GM12878 (cell line): Measurements from ENCODE around the gene CRMP1. TPM values are rescaled to one million over a fixed set of nuclear protein-coding genes. Genes with fewer than 3 reads are reported as not detected.

Source experiments
- ATAC-seq: fragments of 200-7000 bp; cut with Tn5 transposase; 3 replicates; pipeline ENCODE4 v1.9.1; 2020; ENCODE audit warnings: mild to moderate bottlenecking, moderate library complexity
- BruUV-seq: library from RNA; stranded (reverse); fragments of 400-500 nt; replicated peaks from 2 replicates; lab custom pipeline; 2021; lab: Mats Ljungman, UMichigan
- CTCF ChIA-PET: fragments of 300-600 bp; sonication (Branson Sonifier 250); formaldehyde crosslinking; extraction: SDS; loops from one replicate; lab custom pipeline; 2021; ENCODE audit warnings: inconsistent platforms; lab: Yijun Ruan, JAX
- POLR2A ChIA-PET: fragments of 350-600 bp; formaldehyde crosslinking; extraction: SDS; loops from one replicate; lab custom pipeline; 2021; ENCODE audit warnings: inconsistent platforms; lab: Charles Lee
- RAD21 ChIA-PET: fragments of 300-600 bp; sonication (Branson Sonifier 250); formaldehyde crosslinking; loops from one replicate; lab custom pipeline; 2023; ENCODE audit warnings: antibody characterized with exemption; ENCODE audit not compliant: unreplicated experiment; lab: Charles Lee
- SMC1A ChIA-PET: fragments of 300-600 bp; sonication (Branson Sonifier 250); formaldehyde crosslinking; loops from one replicate; lab custom pipeline; 2023; ENCODE audit not compliant: unreplicated experiment, uncharacterized antibody; lab: Charles Lee
- DNase-seq: peaks from one replicate; pipeline ENCODE4 v3.0.0-alpha.2; 2011; ENCODE audit warnings: low read depth, low spot score
- FAIRE-seq: peaks from 3 replicates; lab custom pipeline; 2011; peaks lifted over from hg19 to GRCh38; lab: Jason Lieb, UNC
- H2AFZ ChIP-seq: 2 replicates; pipeline ENCODE4 v1.6.0; 2011; ENCODE audit warnings: low read depth, low read length, control low read depth; ENCODE audit not compliant: control insufficient read depth
- H3K27ac ChIP-seq: 2 replicates; pipeline ENCODE4 v1.5.1; 2011; ENCODE audit warnings: control low read depth; ENCODE audit not compliant: control insufficient read depth, insufficient read depth
- H3K27me3 ChIP-seq, 2 experiments: replicated peaks in 1 of 2; 2 replicates each; pipeline versions ENCODE4 v1.6.0 to v1.6.1; 2011; ENCODE audit warnings: low read length in 1 of 2; ENCODE audit not compliant: control insufficient read depth in 2 of 2, insufficient read depth in 2 of 2
- H3K36me3 ChIP-seq, 2 experiments: 2 replicates each; pipeline ENCODE4 v1.5.1; 2011; ENCODE audit warnings: low read length in 1 of 2; ENCODE audit not compliant: control insufficient read depth in 2 of 2, insufficient read depth in 2 of 2
- H3K4me1 ChIP-seq: 2 replicates; pipeline ENCODE4 v1.6.1; 2011; ENCODE audit warnings: mild to moderate bottlenecking, low read length, moderate library complexity, mixed read lengths; ENCODE audit not compliant: control insufficient read depth, insufficient read depth
- H3K4me2 ChIP-seq: 2 replicates; pipeline ENCODE4 v1.6.0; 2011; ENCODE audit warnings: control low read depth; ENCODE audit not compliant: control insufficient read depth, insufficient read depth
- H3K4me3 ChIP-seq: fragments of 200-600 bp; sonication (generic); 2 replicates; pipeline ENCODE4 v1.5.1; 2016
- H3K79me2 ChIP-seq: 2 replicates; pipeline ENCODE4 v1.6.0; 2011; ENCODE audit warnings: low read length; ENCODE audit not compliant: control insufficient read depth, insufficient read depth
- H3K9ac ChIP-seq: 2 replicates; pipeline ENCODE4 v1.8.0; 2011; ENCODE audit warnings: low read length, control low read depth, mixed read lengths; ENCODE audit not compliant: control insufficient read depth, insufficient read depth
- H3K9me3 ChIP-seq: replicated peaks from 3 replicates; pipeline ENCODE4 v1.5.1; 2011; ENCODE audit warnings: mild to moderate bottlenecking, low read length; ENCODE audit not compliant: control insufficient read depth, insufficient read depth
- H4K20me1 ChIP-seq: 2 replicates; pipeline ENCODE4 v1.6.0; 2011; ENCODE audit not compliant: control insufficient read depth, insufficient read depth
- BRCA1 ChIP-seq: IDR thresholded peaks from 2 replicates; pipeline ENCODE4 v1.6.1; 2011; ENCODE audit warnings: low read depth, low read length, improper control_type of control experiment
- CBFB ChIP-seq: IDR thresholded peaks from 2 replicates; pipeline ENCODE4 v1.6.1; 2016; ENCODE audit warnings: antibody characterized with exemption, low read depth
- ETV6 ChIP-seq, 2 experiments: fragments of 450-650 bp in 1 of 2; IDR thresholded peaks in 1 of 2; conservative IDR thresholded peaks in 1 of 2; 2 replicates each; pipeline ENCODE4 v1.6.1; 2014; ENCODE audit warnings: antibody characterized with exemption in 1 of 2, borderline replicate concordance in 1 of 2, low read depth in 1 of 2, mild to moderate bottlenecking in 1 of 2, moderate library complexity in 1 of 2
- HDAC6 ChIP-seq: fragments of 200-600 bp; sonication (generic); IDR thresholded peaks from one replicate; pipeline ENCODE4 v1.8.0; 2017; ENCODE audit warnings: antibody characterized with exemption; ENCODE audit not compliant: unreplicated experiment
- MEF2B ChIP-seq: fragments of 450-650 bp; IDR thresholded peaks from 2 replicates; pipeline ENCODE4 v1.6.1; 2018; ENCODE audit warnings: mild to moderate bottlenecking, moderate library complexity; ENCODE audit not compliant: partially characterized antibody, poor library complexity, severe bottlenecking
- NFYA ChIP-seq: IDR thresholded peaks from 2 replicates; pipeline ENCODE4 v1.6.1; 2011; ENCODE audit warnings: low read depth, mild to moderate bottlenecking, low read length, improper control_type of control experiment, borderline replicate concordance
- TCF12 ChIP-seq: IDR thresholded peaks from 2 replicates; pipeline ENCODE4 v1.6.1; 2011; ENCODE audit warnings: low read depth, mild to moderate bottlenecking, low read length
- ZNF24 ChIP-seq: fragments of 450-650 bp; IDR thresholded peaks from 2 replicates; pipeline ENCODE4 v1.6.1; 2017; ENCODE audit warnings: antibody characterized with exemption, mild to moderate bottlenecking
- WGBS: methylation state at CpG from one replicate; pipeline ENCODE4 v1.1.6; 2016; ENCODE audit warnings: low lambda C conversion rate; ENCODE audit not compliant: insufficient replicate concordance, insufficient coverage; ENCODE audit errors: missing lambda C conversion rate; 5-methylcytosine and 5-hydroxymethylcytosine counted together
- in situ Hi-C: fragments of 300-500 bp; cut with MboI; formaldehyde crosslinking; loops from 9 replicates; pipeline ENCODE4 v1.14.3; 2018; ENCODE audit warnings: mixed read lengths
- intact Hi-C: fragments of 100-400 bp; cut with micrococcal nuclease; formaldehyde crosslinking; loops from one replicate; pipeline ENCODE4 v1.14.2; 2022; ENCODE audit not compliant: unreplicated experiment
- polyA plus RNA-seq, 11 experiments: library from polyadenylated mRNA; depleted of rRNA in 4 of 11; unstranded in 6 of 11; stranded (reverse) in 5 of 11; fragments of >200 nt; fragmentation: Nextera tagmentation in 4 of 11; fragmentation: Illumina TruSeq in 1 of 11; extraction: Ambion mirVana in 4 of 11; extraction: Trizol in 1 of 11; gene quantifications; 1 replicate in 1 of 11; 2 replicates in 10 of 11; pipeline versions ENCODE4 v1.2.1 to v1.2.3, GENCODE V29; 2011 to 2016; ENCODE audit warnings: inconsistent platforms in 2 of 11, missing spikeins in 2 of 11, low read depth in 1 of 11
- total RNA-seq, 4 experiments: library from RNA; depleted of rRNA in 3 of 4; stranded (reverse); fragments of >200 nt in 3 of 4; fragmentation: Illumina TruSeq in 1 of 4; extraction: Trizol in 1 of 4; gene quantifications; 2 replicates each; pipeline versions ENCODE4 v1.2.1 to v1.2.3, GENCODE V29; 2013 to 2021
- TF ChIP-seq, protein P1 (sequence below): fragments of 450-650 bp; IDR thresholded peaks from 2 replicates; pipeline ENCODE4 v1.6.1; 2017; ENCODE audit warnings: mild to moderate bottlenecking, moderate library complexity
- TF ChIP-seq, protein P2 (sequence below): fragments of 450-650 bp; conservative IDR thresholded peaks from 2 replicates; pipeline ENCODE4 v1.6.1; 2017; ENCODE audit warnings: mild to moderate bottlenecking, moderate library complexity

Gene CRMP1
- total and polyA plus RNA-seq, 10 of the 15 experiments (the other 5 are each of a cell fraction or from before 2014, with no cell fraction given): 0.03 to 1.4 (median 0.12) TPM; not detected in 2

DNA sequence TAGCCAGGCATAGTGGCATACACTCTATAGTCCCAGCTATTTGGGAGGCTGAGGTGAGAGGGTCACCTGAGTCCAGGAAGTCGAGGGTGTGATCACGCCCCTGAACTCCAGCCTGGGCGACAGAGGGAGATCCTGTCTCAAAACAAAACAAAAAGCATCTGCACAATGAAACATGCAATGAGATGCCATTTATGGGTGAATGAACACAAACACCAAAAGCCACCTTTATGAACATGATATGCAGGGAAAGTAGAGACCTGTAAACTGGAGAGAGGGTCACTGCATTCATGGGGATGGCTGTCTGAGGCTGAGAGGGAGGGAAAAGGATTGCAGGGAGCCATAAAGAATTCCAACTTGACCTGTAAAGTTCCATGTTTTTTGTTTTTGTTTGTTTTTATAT lies 111.2 kb downstream of the CRMP1 start:
- Histone ChIP-seq H4K20me1 (no peaks in the 10 kb centered on the region), H2AFZ (no peak overlapping the region), H3K4me1 (no peaks in the 10 kb centered on the region), H3K27ac (no peak overlapping the region), H3K9me3 (peaks cover 4% of the 10 kb centered on the region; the same call in 2 of the 3 replicates), H3K4me2 (no peak overlapping the region), H3K79me2 (no peaks in the 10 kb centered on the region), H3K4me3 (no peak overlapping the region), H3K36me3 (peaks cover 2 to 8% of the 10 kb centered on the region in 2 experiments; a peak in 1 of 4 replicates), H3K27me3 (no peaks in the 10 kb centered on the region), H3K9ac (no peak overlapping the region)
- ChIA-PET POLR2A (no interaction called here), SMC1A (interaction anchor here (1.1 kb wide), 1 partner anchor 9 kb away, joined by 3 read pairs; no protein-coding TSS in a partner anchor), CTCF (interaction anchor here (0.6 kb wide), 1 partner anchor 785 kb away, joined by 3 read pairs; no protein-coding TSS in a partner anchor), RAD21 (no interaction called here)
- intact Hi-C loops: no loop called here
- 0% methylated on average over 3 of the region's 3 CpGs for WGBS
- in situ Hi-C loops: no loop called here
- TF ChIP-seq, protein P1, sequence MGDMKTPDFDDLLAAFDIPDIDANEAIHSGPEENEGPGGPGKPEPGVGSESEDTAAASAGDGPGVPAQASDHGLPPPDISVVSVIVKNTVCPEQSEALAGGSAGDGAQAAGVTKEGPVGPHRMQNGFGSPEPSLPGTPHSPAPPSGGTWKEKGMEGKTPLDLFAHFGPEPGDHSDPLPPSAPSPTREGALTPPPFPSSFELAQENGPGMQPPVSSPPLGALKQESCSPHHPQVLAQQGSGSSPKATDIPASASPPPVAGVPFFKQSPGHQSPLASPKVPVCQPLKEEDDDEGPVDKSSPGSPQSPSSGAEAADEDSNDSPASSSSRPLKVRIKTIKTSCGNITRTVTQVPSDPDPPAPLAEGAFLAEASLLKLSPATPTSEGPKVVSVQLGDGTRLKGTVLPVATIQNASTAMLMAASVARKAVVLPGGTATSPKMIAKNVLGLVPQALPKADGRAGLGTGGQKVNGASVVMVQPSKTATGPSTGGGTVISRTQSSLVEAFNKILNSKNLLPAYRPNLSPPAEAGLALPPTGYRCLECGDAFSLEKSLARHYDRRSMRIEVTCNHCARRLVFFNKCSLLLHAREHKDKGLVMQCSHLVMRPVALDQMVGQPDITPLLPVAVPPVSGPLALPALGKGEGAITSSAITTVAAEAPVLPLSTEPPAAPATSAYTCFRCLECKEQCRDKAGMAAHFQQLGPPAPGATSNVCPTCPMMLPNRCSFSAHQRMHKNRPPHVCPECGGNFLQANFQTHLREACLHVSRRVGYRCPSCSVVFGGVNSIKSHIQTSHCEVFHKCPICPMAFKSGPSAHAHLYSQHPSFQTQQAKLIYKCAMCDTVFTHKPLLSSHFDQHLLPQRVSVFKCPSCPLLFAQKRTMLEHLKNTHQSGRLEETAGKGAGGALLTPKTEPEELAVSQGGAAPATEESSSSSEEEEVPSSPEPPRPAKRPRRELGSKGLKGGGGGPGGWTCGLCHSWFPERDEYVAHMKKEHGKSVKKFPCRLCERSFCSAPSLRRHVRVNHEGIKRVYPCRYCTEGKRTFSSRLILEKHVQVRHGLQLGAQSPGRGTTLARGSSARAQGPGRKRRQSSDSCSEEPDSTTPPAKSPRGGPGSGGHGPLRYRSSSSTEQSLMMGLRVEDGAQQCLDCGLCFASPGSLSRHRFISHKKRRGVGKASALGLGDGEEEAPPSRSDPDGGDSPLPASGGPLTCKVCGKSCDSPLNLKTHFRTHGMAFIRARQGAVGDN: no peak
- no peak for TF ChIP-seq BRCA1
- TF ChIP-seq, protein P2, sequence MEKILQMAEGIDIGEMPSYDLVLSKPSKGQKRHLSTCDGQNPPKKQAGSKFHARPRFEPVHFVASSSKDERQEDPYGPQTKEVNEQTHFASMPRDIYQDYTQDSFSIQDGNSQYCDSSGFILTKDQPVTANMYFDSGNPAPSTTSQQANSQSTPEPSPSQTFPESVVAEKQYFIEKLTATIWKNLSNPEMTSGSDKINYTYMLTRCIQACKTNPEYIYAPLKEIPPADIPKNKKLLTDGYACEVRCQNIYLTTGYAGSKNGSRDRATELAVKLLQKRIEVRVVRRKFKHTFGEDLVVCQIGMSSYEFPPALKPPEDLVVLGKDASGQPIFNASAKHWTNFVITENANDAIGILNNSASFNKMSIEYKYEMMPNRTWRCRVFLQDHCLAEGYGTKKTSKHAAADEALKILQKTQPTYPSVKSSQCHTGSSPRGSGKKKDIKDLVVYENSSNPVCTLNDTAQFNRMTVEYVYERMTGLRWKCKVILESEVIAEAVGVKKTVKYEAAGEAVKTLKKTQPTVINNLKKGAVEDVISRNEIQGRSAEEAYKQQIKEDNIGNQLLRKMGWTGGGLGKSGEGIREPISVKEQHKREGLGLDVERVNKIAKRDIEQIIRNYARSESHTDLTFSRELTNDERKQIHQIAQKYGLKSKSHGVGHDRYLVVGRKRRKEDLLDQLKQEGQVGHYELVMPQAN: no peak
- no peak for TF ChIP-seq MEF2B
- TF ChIP-seq NFYA: no peak
- no peak for TF ChIP-seq TCF12
- no peak for TF ChIP-seq CBFB
- no peak for TF ChIP-seq HDAC6
- TF ChIP-seq ZNF24: no peak
- no peak for TF ChIP-seq ETV6 (conservative IDR thresholded peaks at IDR 0.05 in 1 of 2, IDR thresholded peaks at IDR 0.05 in 1 of 2; ENCODE audit: borderline replicate concordance in 1 of 2, low read depth in 1 of 2)
- ATAC-seq (no peak), FAIRE-seq (no peak), DNase-seq (no peak)
- BruUV-seq: no TSS peak
